HG03095 (cell line): ENCODE results near the gene IL11.

Source experiments
- ATAC-seq: cut with Tn5 transposase; IDR thresholded peaks from one replicate; pipeline ENCODE4 v1.9.1; 2021; ENCODE audit warnings: moderate library complexity; ENCODE audit not compliant: unreplicated experiment

IL11 gene

DNA sequence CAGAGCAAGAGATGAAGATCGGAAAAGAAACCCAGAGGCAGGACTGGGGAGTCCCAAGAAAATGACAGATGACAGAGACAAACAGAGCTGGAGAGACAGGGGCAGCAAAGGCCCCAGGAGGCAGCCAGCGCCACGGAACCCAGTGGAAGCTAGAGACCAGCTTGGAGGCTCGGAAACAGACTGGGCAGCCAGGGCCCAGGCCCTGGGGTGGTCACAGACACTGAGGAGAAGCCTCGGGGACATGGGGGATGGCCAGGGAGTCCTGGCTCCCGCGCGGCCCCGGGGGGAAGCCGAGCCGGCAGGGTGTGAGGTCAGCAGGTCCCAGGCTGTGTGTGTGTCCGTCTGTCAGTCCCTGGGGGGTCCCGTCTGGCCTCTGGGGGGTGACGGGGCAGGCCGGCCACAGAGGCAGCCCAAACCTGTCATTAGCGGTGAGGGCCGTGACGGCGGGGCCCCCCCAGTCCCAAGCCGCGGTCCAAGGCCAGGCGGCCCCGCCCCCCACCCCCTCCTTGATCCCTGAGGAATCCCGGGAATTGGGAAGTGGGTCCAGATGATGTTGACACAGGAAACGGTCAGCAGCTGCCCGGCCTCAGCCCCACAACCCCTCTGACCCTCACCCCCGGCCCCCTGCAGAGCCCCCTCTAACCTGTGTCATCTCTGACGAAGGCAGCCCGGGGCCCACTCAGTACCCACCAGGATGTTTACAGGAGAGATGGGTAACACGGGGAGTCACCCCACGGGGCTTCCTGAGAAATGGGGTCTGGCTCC is 3.9 kb upstream of the IL11 start:
- ATAC-seq, result no peak

DNA sequence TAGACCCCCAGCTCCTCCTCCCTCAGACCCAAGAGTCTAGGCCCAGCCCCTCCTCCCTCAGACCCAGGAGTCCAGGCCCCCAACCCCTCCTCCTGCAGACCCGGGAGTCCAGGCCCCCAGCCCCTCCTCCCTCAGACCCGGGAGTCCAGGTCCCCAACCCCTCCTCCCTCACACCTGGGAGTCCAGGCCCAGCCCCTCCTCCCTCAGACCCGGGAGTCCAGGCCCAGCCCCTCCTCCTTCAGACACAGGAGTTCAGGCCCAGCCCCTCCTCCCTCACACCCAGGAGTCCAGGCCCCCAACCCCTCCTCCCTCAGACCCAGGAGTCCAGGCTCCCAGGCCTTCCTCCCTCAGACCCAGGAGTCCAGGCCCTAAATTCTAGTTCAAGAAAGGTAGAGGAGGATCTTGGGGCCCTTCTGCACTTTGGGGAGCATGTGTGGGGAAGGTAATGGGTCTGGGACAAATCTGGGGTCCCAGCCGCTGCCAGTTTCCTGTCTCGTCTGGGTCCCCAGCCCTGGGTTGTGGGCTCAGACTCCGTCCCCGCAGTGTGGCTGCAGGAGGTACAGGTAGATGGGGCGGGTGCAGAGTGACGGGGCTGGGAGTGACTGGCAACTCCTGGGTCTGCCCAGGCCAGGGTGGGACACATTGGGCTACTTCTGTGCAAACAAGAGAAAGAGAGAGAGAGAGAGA is 3.2 kb upstream of the IL11 start:
- ATAC-seq, result no peak

DNA sequence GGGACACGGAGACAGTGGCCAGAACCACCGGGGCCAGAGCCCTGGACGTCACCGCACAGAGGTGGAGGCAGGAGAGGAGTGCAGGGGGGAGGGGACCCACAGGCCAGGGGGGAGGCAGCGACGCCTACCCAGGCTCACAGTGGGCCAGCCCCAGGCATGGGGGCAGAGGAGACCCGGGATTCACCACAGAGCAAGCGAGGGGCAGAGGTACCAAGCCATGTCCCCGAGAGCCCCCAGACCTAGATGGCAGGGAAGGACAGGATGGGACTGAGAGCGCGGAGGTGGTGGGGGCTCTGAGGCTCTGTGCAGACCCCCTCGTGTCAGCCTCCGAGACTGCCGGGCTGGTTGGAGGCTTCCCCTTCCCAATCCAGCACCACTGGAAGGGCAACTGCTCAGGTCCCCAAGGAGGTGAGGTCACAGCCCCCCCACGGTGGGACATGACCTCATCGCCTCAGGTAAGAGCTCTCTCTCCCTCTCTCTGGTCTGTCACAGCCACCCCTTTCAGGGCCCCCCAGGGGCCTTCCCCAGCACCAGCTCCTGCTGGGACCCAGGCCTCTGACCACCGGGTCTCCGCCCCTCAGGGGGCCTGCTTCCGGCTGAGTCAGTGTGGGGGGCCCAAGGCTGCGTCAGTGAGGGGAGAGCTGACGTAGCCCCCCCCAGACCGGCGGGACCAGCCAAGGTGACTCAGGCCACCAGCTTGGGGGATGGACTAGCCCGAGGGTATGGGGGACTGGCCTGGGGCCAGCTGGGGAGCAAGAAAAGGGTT is 2.2 kb upstream of the IL11 start:
- no peak for ATAC-seq

DNA sequence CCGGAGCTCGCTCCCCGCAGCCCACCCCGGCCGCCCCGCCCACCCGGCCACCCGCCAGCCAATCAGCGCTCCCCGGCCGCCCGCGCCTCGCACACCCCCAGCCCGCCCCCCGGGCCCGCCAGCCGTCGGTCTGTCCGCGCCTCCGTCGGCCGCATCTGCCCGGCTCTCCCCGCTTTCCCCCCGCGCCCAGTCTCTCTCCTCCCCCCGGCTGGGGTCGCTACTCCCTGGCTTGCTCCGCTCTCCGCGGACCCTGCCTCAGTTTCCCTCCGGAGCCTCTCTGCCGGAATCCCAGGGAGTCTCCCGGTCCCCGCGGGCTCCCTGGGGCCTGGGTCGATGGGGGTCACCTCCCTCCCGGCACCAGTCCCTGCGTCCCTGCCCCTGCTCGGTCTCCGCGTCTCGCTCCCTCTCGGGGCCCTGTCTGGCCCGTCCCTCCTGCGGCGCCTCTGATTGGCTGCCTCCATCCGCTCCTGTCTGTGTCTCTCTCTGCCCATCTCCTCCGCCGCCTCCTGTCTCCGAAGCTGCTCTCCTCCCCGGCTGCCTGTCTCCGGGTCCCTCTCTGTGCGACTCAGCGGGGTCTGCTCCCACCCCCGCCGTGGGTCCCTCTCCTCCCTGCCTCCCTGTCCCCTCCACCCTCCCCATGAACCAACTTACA is 484 bp downstream of the IL11 start:
- no peak for ATAC-seq

DNA sequence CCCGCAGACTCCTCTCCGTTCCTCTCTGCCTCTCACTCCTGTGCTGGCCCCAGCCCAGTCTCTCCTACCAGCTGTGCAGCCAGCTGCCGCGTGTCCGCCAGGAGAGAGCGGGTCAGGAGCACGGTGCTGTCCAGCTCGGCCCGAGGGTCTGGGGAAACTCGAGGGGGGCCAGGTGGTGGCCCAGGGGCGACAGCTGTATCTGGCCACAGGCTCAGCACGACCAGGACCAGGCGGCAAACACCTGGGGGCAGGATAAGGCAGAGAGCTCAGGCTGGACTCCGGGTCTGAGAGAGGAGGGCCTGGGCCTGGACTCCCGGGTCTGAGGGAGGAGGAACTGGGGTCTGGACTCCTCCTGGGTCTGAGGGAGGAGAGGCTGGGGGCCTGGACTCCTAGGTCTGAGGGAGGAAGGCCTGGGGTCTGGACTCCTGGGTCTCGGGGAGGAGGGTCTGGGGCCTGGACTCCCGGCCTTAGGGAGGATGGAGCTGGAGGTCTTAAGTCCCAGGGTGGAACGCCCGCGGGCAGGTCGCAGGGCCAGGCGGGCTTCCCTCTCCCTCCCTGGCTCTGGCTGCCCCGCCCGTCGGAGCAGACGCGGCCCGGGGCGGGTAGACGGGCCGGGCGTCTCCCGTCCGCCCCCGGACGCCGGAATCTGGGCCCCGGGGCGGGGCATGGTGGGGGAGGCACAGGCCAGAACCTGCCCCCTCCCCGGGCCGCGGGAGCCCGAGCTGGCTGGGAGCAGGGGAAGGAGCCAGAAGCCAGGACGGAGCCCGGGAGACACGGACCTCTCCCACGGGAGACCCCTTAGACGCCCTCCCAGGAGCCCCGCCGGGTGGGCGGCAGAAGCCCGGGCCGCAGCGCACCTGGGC is 1.3 kb downstream of the IL11 start:
- ATAC-seq, result no peak

DNA sequence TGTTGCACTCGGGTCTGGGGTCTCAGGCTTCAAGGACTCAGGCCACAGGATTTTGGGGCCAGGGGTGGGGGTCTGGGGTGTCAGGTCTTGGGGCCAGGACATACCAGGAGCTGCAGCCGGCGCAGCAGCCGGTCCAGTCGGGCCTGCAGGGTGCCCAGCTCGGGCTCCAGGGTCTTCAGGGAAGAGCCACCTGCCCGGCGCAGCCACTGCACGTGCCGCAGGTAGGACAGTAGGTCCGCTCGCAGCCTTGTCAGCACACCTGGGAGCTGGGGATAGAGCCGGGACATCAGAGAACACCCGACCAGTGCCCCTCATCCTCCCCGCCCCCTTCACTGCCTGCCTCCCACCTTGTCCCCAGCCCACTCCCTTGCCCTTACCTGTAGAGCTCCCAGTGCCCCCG is 2.2 kb downstream of the IL11 start:
- no peak for ATAC-seq

DNA sequence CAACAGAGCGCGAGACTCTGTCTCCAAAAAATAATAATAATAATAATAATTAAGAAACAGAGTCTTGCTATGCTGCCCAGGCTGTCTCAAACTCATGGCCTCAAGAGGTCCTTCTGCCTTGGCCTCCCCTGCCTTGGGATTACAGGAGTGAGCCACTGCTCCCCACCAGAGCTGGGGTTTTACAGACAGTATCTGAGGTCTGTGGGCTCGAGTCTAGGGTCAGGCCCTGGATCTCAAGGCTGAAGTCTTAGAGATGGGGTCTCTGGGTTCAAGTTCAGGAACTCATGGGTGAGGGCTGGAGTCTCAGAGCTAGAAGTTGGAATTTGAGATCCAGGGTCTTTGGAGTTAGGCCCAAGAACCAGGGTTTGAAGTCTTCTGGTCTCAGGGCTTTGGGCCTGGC is 3.5 kb downstream of the IL11 start:
- no peak for ATAC-seq

DNA sequence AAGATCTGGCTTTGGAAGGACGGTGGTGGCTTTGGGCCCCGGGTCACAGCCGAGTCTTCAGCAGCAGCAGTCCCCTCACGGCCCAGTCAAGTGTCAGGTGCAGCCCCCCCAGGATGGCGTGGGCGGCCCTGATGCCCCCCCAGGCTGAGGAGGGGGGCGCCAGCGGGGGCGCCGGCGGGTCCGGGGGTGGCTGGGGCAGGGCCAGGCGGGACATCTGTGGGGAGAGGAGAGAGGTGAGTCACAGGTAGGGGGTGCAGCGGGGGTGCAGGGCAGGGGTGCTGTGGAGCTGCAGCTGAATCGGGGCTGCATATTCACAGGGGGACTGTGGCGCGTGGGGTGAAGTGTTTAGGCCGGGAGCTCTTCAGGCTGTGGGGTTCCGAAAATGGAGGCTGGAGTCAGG is 4.3 kb downstream of the IL11 start:
- no peak for ATAC-seq

DNA sequence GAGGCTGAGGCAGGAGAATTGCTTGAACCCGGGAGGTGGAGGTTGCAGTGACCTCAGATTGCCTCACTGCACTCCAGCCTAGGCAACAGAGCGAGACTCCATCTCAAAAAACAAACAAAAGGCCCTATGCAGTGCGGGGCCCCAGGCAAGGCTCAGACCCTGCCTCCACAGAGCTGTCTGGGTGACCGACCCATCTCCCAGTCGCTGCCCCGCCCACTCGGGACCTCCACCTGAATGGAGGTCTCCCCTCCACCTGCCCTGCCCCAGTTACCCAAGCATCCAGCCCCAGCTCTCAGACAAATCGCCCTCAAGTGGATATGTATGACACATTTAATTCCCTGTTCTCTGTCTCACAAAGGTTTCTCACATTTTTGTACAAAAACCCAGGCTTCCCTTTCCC is 5.0 kb downstream of the IL11 start:
- ATAC-seq, result no peak

DNA sequence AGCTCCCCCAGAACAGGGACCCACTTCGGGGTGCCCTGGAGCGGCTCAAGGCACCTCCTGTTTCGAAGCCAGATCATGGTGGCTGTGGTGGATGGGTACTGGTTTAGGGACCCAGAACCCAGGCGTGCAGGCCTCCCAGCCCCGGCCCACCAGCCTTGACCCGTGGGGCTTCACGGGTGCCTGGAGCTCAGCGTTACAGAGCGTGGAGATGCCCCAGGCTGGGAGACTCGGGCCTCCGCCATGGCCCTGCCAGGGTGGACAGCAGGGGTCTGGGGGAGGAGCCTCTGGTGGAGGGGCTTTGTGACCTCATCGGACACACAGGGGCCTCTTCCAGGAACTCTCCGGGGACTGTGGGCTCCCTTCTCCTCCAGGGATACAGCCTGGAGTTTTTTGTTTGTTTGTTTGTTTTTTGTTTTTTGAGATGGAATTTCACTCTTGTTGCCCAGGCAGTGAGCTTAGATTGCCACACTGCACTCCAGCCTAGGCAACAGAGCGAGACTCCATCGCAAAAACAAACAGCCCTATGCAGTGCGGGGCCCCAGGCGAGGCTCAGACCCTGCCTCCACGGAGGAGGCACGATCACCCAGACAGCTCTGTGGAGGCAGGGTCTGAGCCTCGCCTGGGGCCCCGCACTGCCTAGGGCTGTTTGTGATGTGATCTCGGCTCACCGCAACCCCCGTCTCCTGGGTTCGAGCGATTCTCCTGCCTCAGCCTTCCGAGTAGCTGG is 7.1 kb downstream of the IL11 start, which contains the start of gene GARIN5B:
TSS of gene GARIN5B (minus strand) at position 271 of the 727 bp plus-strand sequence. CDS start at position 77, 194 bp downstream.
- no peak for ATAC-seq

DNA sequence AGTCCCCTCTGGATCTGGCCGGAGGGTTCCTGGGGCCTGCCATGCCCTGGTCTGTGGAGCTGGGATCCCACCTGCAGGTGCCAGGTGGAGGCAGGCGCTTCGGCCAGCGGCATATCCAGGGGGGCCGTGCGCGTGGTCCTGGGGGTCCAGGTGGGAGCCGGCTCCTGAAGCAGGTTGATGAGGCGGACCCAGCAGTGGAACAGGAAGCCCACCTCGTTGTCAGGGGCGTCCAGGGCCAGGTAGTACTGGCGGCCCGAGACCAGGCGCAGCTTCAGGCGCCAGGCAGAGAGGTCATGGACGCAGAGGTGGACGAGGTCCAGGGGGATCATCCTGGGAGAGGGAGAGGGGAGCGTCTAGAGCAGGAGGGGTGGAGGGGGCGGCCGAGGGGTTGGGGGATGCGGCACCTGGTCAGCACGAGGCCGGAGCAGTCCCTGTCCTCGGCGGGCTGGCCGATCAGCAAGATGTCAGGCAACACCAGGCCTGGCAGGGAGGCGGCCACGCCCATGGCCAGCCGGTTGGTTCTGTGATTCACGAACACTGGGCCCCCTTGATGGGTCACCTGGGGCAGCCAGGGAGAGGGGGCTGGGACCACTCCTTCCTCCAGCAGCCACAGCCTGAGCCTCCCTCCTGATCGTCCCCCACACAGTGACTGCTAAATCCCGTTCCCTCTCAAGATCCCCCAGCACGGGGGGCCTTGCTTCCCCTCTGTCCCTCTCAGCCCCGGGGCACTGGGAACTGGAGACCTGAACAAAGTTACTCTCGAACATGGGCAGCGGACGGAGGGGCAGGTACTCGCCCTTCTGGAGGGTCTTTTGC is 7.9 kb downstream of the IL11 start:
- no peak for ATAC-seq

DNA sequence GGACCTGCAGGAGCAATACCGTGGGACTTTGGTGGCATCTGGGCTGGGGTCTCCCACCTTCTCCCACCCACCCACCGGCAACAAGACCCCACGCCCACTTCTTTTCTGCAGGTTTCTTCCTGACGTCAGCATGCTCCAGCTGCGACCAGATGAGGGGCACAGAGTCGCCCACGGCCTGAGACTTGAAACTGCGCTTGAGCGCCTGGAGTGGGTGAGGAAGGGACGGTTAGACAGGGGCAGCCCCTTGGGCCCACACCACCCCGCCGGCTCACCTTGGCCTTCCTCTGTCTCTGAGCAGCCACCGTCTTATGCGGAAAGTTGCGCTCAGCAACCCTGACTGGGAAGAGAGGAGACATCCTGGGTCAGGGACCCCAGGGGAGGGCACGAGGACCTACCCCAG is 9.4 kb downstream of the IL11 start:
- ATAC-seq, result no peak

DNA sequence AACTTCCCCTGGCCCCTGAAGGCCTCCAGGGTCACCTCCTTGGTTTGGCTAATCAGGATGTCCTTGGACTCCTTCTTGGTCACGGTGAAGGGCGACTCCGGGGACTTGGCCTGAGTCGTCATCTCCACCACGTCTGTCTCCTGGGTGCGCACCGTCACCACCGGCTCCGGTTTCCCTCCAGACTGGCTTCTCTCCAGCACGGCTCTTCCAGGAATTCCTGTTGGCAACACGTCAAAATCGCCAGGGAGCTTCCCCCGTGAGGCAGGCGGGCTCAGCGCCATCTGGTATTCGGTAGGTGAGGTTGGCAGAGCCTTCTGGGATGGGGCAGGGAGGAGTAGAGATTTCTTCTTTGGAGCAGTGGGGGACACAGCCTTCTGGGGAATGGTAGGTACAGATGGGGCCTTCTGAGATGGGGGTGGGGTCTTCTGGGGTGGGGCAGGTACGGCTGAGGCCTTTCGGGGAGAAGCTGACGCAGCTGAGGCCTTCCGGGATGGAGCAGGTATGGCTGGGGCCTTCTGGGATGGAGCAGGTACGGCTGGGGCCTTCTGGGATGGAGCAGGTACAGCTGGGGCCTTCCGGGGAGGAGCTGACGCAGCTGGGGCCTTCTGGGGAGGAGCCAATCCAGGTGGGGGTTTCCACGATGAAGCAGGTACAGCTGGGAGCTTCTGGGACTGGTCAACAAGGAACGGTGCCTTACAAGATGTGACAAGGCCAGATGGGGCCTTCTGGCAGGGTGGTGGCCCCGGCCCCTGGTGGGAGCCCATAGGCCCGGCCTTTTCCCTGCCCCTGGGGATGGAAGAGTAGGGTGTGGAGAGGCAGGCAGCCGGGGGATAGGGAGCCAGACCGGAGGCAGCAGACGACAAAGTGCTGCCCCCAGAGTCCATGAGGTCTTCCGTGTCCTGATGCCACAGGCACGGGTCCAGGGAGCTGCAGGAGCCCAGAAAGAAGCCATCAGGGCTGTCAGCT is 11.0 kb downstream of the IL11 start:
- ATAC-seq, result no peak

DNA sequence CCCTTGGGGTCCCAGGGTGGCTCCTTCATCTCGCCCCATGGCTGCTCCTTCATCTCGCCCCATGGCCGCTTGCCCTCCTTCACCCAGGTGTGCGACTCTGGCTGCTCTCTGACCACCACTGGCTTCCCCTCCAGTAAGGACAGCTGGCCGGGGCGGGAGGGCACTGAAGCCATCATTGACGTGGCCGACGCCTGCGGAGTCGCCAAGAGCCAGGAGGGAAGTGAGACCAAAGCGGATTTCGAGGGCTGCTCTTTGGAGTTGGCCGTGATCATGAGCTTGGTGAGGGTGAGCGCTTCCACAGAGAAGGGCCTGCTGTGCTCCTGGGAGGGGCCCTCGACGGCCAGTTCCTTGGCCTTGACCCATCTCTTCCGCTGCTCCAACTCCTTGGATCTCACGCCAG is 11.8 kb downstream of the IL11 start:
- no peak for ATAC-seq

DNA sequence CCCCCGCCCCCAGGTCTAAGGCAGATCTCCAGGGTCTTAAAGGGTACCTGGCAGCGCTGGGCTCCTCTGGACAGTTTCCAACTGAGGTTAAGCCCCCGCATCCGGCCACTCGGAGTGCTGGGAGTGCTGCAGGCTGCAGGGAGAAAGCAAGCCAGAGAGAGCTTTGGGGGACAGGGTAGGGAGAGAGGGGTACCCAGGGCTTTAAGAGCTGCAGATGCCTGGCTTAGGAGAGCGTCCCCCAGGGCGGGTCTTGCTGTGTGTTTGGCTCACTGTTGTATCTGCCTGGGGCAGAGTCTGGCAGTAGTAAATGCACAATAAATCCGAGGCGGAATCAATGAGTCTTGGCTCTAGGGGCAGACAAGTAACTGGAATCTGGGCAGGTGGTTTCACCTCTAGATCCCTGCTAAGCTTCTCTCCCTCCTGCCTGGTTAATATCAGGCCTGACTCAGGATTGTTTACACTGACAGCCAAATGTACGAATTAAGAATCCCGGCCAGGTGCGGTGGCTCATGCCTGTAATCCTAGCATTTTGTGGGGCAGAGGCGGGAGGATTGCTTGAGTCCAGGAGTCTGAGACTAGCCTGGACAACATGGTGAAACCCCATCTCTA is 14.9 kb downstream of the IL11 start:
- ATAC-seq, result no peak

DNA sequence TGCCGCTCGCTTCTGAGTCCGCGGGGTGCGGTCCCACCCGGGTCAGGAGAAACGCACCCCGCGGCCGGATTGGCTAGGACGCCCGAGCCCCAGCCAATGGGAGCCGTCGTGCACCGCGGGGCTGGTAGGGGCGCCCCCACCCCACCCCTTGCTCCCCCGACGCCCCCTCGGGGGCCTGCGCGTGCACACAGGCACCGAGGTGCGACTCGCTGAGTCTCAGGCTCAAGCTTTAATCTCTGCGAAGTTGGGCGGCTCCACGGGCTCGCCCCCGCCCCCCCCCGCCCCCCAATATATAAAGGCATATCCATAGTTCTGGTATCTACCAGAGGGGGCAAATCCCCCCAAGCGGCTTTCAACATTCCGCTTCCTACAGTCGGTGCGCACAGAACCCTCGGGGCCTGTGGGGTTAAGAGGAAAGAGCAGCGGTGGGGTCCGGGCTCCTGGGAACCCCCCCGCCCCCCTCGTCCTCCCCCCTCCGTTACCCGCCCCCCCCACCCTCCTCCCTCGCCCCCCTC is 15.5 kb downstream of the IL11 start, which contains the start of gene COX6B2:
TSS of gene COX6B2 (minus strand) at position 22 of the 515 bp plus-strand sequence. CDS start 198 bp downstream, outside the sequence.
- ATAC-seq, result no peak
